Panc1 (cell line): ENCODE results near the gene TPRX2. TPM values are rescaled to one million over a fixed set of nuclear protein-coding genes. Genes with fewer than 3 reads are reported as not detected.
"Not testable (repeated sequence)": the region's sequence is repeated elsewhere in the genome, so short reads cannot be mapped to it uniquely, and the experiment has no call there.

Source experiments
- ATAC-seq: fragments of 200-7000 bp; cut with Tn5 transposase; 2 replicates; pipeline ENCODE4 v1.9.1; 2020; ENCODE audit warnings: mild to moderate bottlenecking, moderate library complexity
- Bru-seq: library from RNA; stranded (reverse); fragments of 400-500 nt; gene quantifications from one replicate; lab custom pipeline; 2021; lab: Mats Ljungman, UMichigan
- BruChase-seq, 2 experiments: library from RNA; stranded (reverse); fragments of 400-500 nt; gene quantifications; one replicate each; lab custom pipeline; 2021; lab: Mats Ljungman, UMichigan
- BruUV-seq: library from RNA; stranded (reverse); fragments of 400-500 nt; replicated peaks from 2 replicates; lab custom pipeline; 2021; lab: Mats Ljungman, UMichigan
- CTCF ChIA-PET: fragments of 300-600 bp; sonication (Branson Sonifier 250); formaldehyde crosslinking; loops from one replicate; lab custom pipeline; 2022; ENCODE audit warnings: antibody characterized with exemption; lab: Charles Lee
- POLR2A ChIA-PET: fragments of 300-600 bp; sonication (Branson Sonifier 250); formaldehyde crosslinking; loops from one replicate; lab custom pipeline; 2022; ENCODE audit warnings: antibody characterized with exemption; lab: Charles Lee
- DNase-seq: peaks from one replicate; pipeline ENCODE4 v3.0.0-alpha.2; 2010; ENCODE audit warnings: low read depth, low spot score
- H3K27ac ChIP-seq: 2 replicates; pipeline ENCODE4 v1.5.1; 2011; ENCODE audit warnings: mild to moderate bottlenecking, low read length, inconsistent platforms
- H3K27me3 ChIP-seq: fragments of 200-500 bp; sonication (Bioruptor generic); 2 replicates; pipeline ENCODE4 v1.6.0; 2014; ENCODE audit warnings: low read length, inconsistent platforms; ENCODE audit not compliant: control insufficient read depth, insufficient read depth
- H3K36me3 ChIP-seq: fragments of 200-500 bp; sonication (Bioruptor generic); 2 replicates; pipeline ENCODE4 v1.5.1; 2014; ENCODE audit warnings: inconsistent platforms, mild to moderate bottlenecking, low read length, moderate library complexity; ENCODE audit not compliant: control insufficient read depth, insufficient read depth
- H3K4me1 ChIP-seq: 2 replicates; pipeline ENCODE4 v1.5.1; 2011; ENCODE audit warnings: inconsistent platforms, mild to moderate bottlenecking, low read length, moderate library complexity; ENCODE audit not compliant: control insufficient read depth, insufficient read depth
- H3K4me3 ChIP-seq, 2 experiments: 2 replicates each; pipeline ENCODE4 v1.5.1; 2011 to 2012; ENCODE audit warnings: low read depth in 2 of 2, low read length in 2 of 2, mild to moderate bottlenecking in 2 of 2, inconsistent platforms in 1 of 2, moderate library complexity in 1 of 2
- H3K9me3 ChIP-seq: fragments of 200-500 bp; sonication (Bioruptor generic); 2 replicates; pipeline ENCODE4 v1.5.1; 2014; ENCODE audit warnings: low read depth, mild to moderate bottlenecking, inconsistent platforms, low read length, moderate library complexity; ENCODE audit not compliant: control insufficient read depth, insufficient read depth
- POLR2AphosphoS5 ChIP-seq: IDR thresholded peaks from 2 replicates; pipeline ENCODE4 v1.6.1; 2012; ENCODE audit warnings: mild to moderate bottlenecking, low read depth, low read length, moderate library complexity
- SIN3A ChIP-seq: IDR thresholded peaks from 2 replicates; pipeline ENCODE4 v1.6.1; 2012; ENCODE audit warnings: low read depth, mild to moderate bottlenecking, low read length, moderate library complexity, borderline replicate concordance; ENCODE audit not compliant: insufficient read depth
- TCF7L2 ChIP-seq: IDR thresholded peaks from 2 replicates; pipeline ENCODE4 v1.6.1; 2011; ENCODE audit warnings: mild to moderate bottlenecking, low read depth, low read length, inconsistent platforms
- in situ Hi-C: cut with HindIII; loops from 2 replicates; pipeline ENCODE4 v1.10.0; 2016; ENCODE audit warnings: low sequenced_read_pairs, low pct_unique_long_range_greater_than_20kb
- intact Hi-C: fragments of 100-400 bp; cut with micrococcal nuclease; formaldehyde crosslinking; loops from one replicate; pipeline ENCODE4 v1.10.0; 2022; ENCODE audit not compliant: unreplicated experiment
- long read RNA-seq: library from polyadenylated mRNA; unstranded; transcript quantifications from one replicate; pipeline ENCODE4 v2.0.0, GENCODE V29; 2021; ENCODE audit not compliant: unreplicated experiment
- polyA plus RNA-seq: library from polyadenylated mRNA; unstranded; fragments of >200 nt; gene quantifications from one replicate; pipeline ENCODE4 v1.2.1, GENCODE V29; 2012; ENCODE audit warnings: missing spikeins; ENCODE audit not compliant: insufficient read length
- total RNA-seq: library from RNA; stranded (reverse); gene quantifications from one replicate; pipeline ENCODE4 v1.2.1, GENCODE V29; 2021; ENCODE audit not compliant: unreplicated experiment
- TF ChIP-seq, protein P1 (sequence below): fragments of 450-650 bp; IDR thresholded peaks from 2 replicates; pipeline ENCODE4 v1.5.1; 2017; ENCODE audit warnings: mild to moderate bottlenecking
- TF ChIP-seq, protein P2 (sequence below), 2 experiments: IDR thresholded peaks; 2 replicates each; pipeline ENCODE4 v1.6.1; 2011 to 2012; ENCODE audit warnings: low read depth in 2 of 2, control low read depth in 1 of 2, low read length in 1 of 2, mild to moderate bottlenecking in 1 of 2, moderate library complexity in 1 of 2; ENCODE audit not compliant: insufficient read depth in 1 of 2

The TPRX2 gene, protein sequence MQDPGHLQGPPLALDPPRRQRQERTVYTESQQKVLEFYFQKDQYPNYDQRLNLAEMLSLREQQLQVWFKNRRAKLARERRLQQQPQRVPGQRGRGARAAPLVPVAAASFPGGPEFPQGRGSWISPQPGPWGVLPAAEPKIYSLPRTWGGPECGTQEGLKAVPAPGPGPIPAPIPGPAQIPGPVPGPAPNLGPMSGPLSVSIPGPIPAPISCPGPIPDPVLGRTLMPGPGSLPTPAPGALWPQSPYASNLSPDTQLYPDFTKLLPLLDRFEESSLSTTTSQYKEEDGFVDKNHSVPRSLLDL
- total RNA-seq (not detected), Bru-seq, nascent RNA (not detected), BruChase-seq, experiment 1, labeled RNA remaining after a 2-hour chase (not detected), BruChase-seq, experiment 2, labeled RNA remaining after a 6-hour chase (not detected)
- polyA plus RNA-seq, result not detected
- long read RNA-seq, partial matches to known transcripts, result 0 of 1 reads
- long read RNA-seq, other reads (novel, unspliced or antisense), result 1 of 1 reads

DNA sequence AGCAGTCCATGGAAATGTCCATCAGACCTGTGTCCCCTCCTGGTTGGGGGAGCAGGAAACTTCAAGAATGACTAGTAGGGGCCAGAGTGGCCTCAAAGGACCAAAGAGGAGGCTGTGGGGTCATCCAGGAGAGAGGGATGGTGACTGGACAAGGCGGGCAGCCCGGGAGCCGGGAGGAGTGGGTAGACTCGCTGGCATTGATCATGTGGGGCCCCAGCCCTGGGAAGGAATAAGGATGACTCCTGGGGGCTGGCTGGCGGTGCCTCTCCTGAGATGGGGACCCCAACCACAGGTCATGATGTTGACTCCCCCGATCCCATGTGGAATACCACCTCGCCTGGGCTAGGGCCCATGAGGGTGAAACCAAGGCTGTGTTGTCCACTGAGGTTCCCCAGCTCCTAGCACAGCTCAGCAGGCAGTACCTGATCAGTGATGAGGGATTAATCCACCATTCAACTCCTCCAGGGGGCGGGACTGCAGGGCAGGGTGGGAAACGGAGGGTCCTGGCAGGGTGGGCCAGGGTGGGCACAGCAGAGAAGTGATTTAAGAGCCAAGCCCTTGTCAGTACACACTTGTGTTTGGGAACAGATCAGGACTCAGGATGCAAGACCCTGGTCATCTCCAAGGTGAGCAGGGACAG lies at the start of gene TPRX2:
Gene TPRX2 (plus strand): TSS at position 590 of the 640 bp plus-strand sequence. CDS start 12 bp downstream, at position 602.
- H3K27ac ChIP-seq, POLR2A ChIA-PET, BruUV-seq, H3K4me3 ChIP-seq, intact Hi-C loops, in situ Hi-C loops, H3K27me3 ChIP-seq, H3K9me3 ChIP-seq, H3K4me1 ChIP-seq, DNase-seq, H3K36me3 ChIP-seq, ATAC-seq, CTCF ChIA-PET: not testable (repeated sequence)

DNA sequence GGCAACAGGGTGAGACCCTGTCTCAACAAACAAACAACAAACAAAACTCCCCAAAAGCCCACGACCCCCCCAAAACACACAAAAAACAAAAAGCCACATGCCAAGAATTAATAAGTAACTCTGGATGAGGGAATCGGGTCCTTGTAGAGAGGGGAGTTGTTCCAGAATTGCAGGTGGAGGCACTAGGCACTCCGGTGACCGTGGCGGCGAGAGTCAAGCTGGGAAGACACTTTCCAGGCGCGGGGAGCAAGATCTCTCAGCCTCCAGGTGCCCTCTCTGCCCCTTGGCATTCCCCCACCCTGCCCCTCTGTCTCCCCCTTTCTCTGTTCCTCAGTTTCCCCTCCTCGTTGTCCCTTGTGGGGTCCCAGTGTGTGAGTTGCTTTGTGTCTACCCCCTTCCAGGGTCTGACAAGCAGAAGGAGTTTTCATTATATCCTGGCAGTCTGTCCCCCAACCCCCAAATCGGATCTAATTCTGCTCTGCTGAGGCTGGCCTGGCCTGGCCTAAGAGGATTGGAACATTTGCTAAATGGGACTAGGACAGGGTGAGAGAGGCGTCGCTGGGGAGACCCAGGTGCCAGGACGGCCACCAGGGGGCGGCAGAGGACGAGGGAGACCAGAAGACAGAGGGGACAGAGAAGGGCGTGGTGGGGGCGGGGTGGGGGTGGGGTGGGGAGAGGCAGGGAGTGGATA lies 45.6 kb upstream of the TPRX2 start:
- H3K9me3 ChIP-seq, result no peaks in the 10 kb centered on the region
- H3K4me1 ChIP-seq, result no peaks in the 10 kb centered on the region
- no peak overlapping the region for H3K27ac ChIP-seq
- H3K36me3 ChIP-seq, result no peaks in the 10 kb centered on the region
- H3K27me3 ChIP-seq, result no peaks in the 10 kb centered on the region
- intact Hi-C loops, result loop anchor here (5.0 kb wide), 1 partner anchor 49 kb away; no protein-coding TSS in a partner anchor
- CTCF ChIA-PET, result no interaction called here
- POLR2A ChIA-PET, result no interaction called here
- no TSS peak for BruUV-seq
- ATAC-seq (peak; percentile 97), DNase-seq (no peak)
- in situ Hi-C loops, result no loop called here
- no peak for TF ChIP-seq TCF7L2
- TF ChIP-seq POLR2AphosphoS5, result no peak
- TF ChIP-seq, protein P1, sequence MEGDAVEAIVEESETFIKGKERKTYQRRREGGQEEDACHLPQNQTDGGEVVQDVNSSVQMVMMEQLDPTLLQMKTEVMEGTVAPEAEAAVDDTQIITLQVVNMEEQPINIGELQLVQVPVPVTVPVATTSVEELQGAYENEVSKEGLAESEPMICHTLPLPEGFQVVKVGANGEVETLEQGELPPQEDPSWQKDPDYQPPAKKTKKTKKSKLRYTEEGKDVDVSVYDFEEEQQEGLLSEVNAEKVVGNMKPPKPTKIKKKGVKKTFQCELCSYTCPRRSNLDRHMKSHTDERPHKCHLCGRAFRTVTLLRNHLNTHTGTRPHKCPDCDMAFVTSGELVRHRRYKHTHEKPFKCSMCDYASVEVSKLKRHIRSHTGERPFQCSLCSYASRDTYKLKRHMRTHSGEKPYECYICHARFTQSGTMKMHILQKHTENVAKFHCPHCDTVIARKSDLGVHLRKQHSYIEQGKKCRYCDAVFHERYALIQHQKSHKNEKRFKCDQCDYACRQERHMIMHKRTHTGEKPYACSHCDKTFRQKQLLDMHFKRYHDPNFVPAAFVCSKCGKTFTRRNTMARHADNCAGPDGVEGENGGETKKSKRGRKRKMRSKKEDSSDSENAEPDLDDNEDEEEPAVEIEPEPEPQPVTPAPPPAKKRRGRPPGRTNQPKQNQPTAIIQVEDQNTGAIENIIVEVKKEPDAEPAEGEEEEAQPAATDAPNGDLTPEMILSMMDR, result peak; percentile 81
- no peak for TF ChIP-seq SIN3A
- TF ChIP-seq, protein P2, sequence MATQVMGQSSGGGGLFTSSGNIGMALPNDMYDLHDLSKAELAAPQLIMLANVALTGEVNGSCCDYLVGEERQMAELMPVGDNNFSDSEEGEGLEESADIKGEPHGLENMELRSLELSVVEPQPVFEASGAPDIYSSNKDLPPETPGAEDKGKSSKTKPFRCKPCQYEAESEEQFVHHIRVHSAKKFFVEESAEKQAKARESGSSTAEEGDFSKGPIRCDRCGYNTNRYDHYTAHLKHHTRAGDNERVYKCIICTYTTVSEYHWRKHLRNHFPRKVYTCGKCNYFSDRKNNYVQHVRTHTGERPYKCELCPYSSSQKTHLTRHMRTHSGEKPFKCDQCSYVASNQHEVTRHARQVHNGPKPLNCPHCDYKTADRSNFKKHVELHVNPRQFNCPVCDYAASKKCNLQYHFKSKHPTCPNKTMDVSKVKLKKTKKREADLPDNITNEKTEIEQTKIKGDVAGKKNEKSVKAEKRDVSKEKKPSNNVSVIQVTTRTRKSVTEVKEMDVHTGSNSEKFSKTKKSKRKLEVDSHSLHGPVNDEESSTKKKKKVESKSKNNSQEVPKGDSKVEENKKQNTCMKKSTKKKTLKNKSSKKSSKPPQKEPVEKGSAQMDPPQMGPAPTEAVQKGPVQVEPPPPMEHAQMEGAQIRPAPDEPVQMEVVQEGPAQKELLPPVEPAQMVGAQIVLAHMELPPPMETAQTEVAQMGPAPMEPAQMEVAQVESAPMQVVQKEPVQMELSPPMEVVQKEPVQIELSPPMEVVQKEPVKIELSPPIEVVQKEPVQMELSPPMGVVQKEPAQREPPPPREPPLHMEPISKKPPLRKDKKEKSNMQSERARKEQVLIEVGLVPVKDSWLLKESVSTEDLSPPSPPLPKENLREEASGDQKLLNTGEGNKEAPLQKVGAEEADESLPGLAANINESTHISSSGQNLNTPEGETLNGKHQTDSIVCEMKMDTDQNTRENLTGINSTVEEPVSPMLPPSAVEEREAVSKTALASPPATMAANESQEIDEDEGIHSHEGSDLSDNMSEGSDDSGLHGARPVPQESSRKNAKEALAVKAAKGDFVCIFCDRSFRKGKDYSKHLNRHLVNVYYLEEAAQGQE (IDR thresholded peaks at IDR 0.05; ENCODE audit: insufficient read depth in 1 of 2, low read depth in 2 of 2, low read length in 1 of 2), result no peak
- no peak overlapping the region for H3K4me3 ChIP-seq
